ENCODE results near the gene FKBP3.

DNA sequence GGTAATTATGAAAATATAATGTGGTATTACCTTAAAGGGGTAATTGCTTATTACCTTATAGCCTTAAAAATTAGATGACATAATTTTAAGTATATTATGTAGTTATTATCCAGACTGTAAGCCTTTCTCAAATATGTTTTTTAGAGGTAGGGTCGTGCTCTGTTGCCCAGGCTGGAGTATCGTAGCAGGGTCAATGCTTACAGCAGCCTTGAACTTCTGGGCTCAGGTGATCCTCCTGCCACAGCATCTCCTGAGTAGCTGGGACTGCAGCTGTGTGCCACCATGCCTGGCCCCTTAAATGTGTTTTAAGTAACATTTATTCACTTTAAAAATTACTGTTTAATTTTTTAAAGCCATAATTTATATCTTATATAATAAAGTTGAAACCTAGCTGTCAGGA, 40.0 kb downstream of the FKBP3 start:
- TF ChIP-seq EZH2 (IDR thresholded peaks at IDR 0.05; ENCODE audit: low read length) = no peak
- TF ChIP-seq, protein P1, sequence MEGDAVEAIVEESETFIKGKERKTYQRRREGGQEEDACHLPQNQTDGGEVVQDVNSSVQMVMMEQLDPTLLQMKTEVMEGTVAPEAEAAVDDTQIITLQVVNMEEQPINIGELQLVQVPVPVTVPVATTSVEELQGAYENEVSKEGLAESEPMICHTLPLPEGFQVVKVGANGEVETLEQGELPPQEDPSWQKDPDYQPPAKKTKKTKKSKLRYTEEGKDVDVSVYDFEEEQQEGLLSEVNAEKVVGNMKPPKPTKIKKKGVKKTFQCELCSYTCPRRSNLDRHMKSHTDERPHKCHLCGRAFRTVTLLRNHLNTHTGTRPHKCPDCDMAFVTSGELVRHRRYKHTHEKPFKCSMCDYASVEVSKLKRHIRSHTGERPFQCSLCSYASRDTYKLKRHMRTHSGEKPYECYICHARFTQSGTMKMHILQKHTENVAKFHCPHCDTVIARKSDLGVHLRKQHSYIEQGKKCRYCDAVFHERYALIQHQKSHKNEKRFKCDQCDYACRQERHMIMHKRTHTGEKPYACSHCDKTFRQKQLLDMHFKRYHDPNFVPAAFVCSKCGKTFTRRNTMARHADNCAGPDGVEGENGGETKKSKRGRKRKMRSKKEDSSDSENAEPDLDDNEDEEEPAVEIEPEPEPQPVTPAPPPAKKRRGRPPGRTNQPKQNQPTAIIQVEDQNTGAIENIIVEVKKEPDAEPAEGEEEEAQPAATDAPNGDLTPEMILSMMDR (optimal IDR thresholded peaks at IDR 0.05 in 1 of 3, IDR thresholded peaks at IDR 0.05 in 1 of 3, conservative IDR thresholded peaks at IDR 0.05 in 1 of 3; ENCODE audit: extremely low read depth in 1 of 3, insufficient read depth in 2 of 3, low read length in 3 of 3) = no peak

Data from keratinocyte (primary cell).